Neuronal stem cell (in vitro differentiated cells): Measurements from ENCODE around the gene ZBED5.

ENCODE experiments used
- DNase-seq: peaks from one replicate; pipeline ENCODE4 v3.0.0-alpha.2; 2013; ENCODE audit warnings: low spot score
- H2AFZ ChIP-seq: one replicate; pipeline ENCODE4 v1.6.1; 2013; ENCODE audit warnings: mild to moderate bottlenecking, low read length, inconsistent platforms
- H2AK5ac ChIP-seq: 2 replicates; pipeline ENCODE4 v1.6.1; 2013; ENCODE audit warnings: low read depth, mild to moderate bottlenecking, inconsistent platforms, low read length, moderate library complexity, mixed read lengths
- H2BK120ac ChIP-seq: 2 replicates; pipeline ENCODE4 v1.6.1; 2013; ENCODE audit warnings: low read depth, mild to moderate bottlenecking, inconsistent platforms, low read length, moderate library complexity, mixed read lengths
- H2BK12ac ChIP-seq: one replicate; pipeline ENCODE4 v1.6.1; 2013; ENCODE audit warnings: low read length, inconsistent platforms
- H2BK15ac ChIP-seq: 2 replicates; pipeline ENCODE4 v1.6.1; 2013; ENCODE audit warnings: mild to moderate bottlenecking, low read length, inconsistent platforms, mixed read lengths
- H2BK5ac ChIP-seq: one replicate; pipeline ENCODE4 v1.6.1; 2013; ENCODE audit warnings: inconsistent platforms, mild to moderate bottlenecking, low read length, moderate library complexity
- H3K14ac ChIP-seq: one replicate; pipeline ENCODE4 v1.6.1; 2013; ENCODE audit warnings: low read length, inconsistent platforms
- H3K18ac ChIP-seq: 2 replicates; pipeline ENCODE4 v1.6.1; 2013; ENCODE audit warnings: low read length, inconsistent platforms
- H3K23ac ChIP-seq: 2 replicates; pipeline ENCODE4 v1.6.1; 2013; ENCODE audit warnings: low read depth, mild to moderate bottlenecking, mixed read lengths, low read length, inconsistent platforms; ENCODE audit not compliant: poor library complexity
- H3K27ac ChIP-seq: replicated peaks from 3 replicates; pipeline ENCODE4 v1.5.1; 2013; ENCODE audit warnings: low read length, inconsistent platforms
- H3K27me3 ChIP-seq, 3 experiments: 2 replicates each; pipeline ENCODE4 v1.6.1; 2013; ENCODE audit warnings: low read length in 3 of 3, mild to moderate bottlenecking in 2 of 3, inconsistent platforms in 1 of 3, low read depth in 1 of 3, mixed read lengths in 1 of 3, moderate library complexity in 1 of 3; ENCODE audit not compliant: control insufficient read depth in 3 of 3, insufficient read depth in 3 of 3
- H3K36me3 ChIP-seq, 2 donors: replicated peaks in 1 of 2; 2 replicates each; pipeline ENCODE4 v1.6.1; 2013; ENCODE audit warnings: low read length in 2 of 2; ENCODE audit not compliant: control insufficient read depth in 2 of 2, insufficient read depth in 2 of 2
- H3K4ac ChIP-seq: 2 replicates; pipeline ENCODE4 v1.6.1; 2013; ENCODE audit warnings: inconsistent platforms, mild to moderate bottlenecking, low read length, moderate library complexity
- H3K4me1 ChIP-seq, 2 donors: 1 replicate in 1 of 2; 2 replicates in 1 of 2; pipeline ENCODE4 v1.6.1; 2013; ENCODE audit warnings: low read length in 2 of 2, low read depth in 1 of 2; ENCODE audit not compliant: control insufficient read depth in 2 of 2, insufficient read depth in 1 of 2
- H3K4me2 ChIP-seq: one replicate; pipeline ENCODE4 v1.6.1; 2013; ENCODE audit warnings: mild to moderate bottlenecking, low read length, inconsistent platforms; ENCODE audit not compliant: insufficient read depth, poor library complexity, severe bottlenecking
- H3K4me3 ChIP-seq, 2 donors: 2 replicates each; pipeline ENCODE4 v1.5.1; 2013; ENCODE audit warnings: low read length in 2 of 2, mild to moderate bottlenecking in 2 of 2, inconsistent platforms in 1 of 2, moderate library complexity in 1 of 2
- H3K79me1 ChIP-seq: one replicate; pipeline ENCODE4 v1.6.1; 2013; ENCODE audit warnings: low read depth, mild to moderate bottlenecking, inconsistent platforms, low read length, moderate library complexity
- H3K9ac ChIP-seq: one replicate; pipeline ENCODE4 v1.6.1; 2013; ENCODE audit warnings: mild to moderate bottlenecking, low read depth, low read length, inconsistent platforms; ENCODE audit not compliant: poor library complexity
- H3K9me3 ChIP-seq, 2 donors: replicated peaks in 1 of 2; 2 replicates each; pipeline versions ENCODE3 to v1.6.1; 2013; ENCODE audit warnings: low read length in 2 of 2, mild to moderate bottlenecking in 2 of 2, inconsistent platforms in 1 of 2, low read depth in 1 of 2, mixed read lengths in 1 of 2, moderate library complexity in 1 of 2; ENCODE audit not compliant: control insufficient read depth in 2 of 2, insufficient read depth in 1 of 2
- H4K8ac ChIP-seq: one replicate; pipeline ENCODE4 v1.6.1; 2013; ENCODE audit warnings: low read depth, mild to moderate bottlenecking, inconsistent platforms, low read length, moderate library complexity
- H4K91ac ChIP-seq: one replicate; pipeline ENCODE4 v1.6.1; 2013; ENCODE audit warnings: low read length, low read depth, mild to moderate bottlenecking, inconsistent platforms; ENCODE audit not compliant: poor library complexity
- WGBS, 2 donors: extraction: QIAGEN DNeasy Blood & Tissue Kit; methylation state at CpG; one replicate each; pipeline ENCODE4 v1.1.7; 2013; ENCODE audit warnings: missing lambda C conversion rate in 2 of 2, mixed read lengths in 1 of 2; ENCODE audit not compliant: insufficient read length in 2 of 2, insufficient replicate concordance in 1 of 2; ENCODE audit errors: extremely low coverage in 2 of 2; 5-methylcytosine and 5-hydroxymethylcytosine counted together

Gene ZBED5

DNA sequence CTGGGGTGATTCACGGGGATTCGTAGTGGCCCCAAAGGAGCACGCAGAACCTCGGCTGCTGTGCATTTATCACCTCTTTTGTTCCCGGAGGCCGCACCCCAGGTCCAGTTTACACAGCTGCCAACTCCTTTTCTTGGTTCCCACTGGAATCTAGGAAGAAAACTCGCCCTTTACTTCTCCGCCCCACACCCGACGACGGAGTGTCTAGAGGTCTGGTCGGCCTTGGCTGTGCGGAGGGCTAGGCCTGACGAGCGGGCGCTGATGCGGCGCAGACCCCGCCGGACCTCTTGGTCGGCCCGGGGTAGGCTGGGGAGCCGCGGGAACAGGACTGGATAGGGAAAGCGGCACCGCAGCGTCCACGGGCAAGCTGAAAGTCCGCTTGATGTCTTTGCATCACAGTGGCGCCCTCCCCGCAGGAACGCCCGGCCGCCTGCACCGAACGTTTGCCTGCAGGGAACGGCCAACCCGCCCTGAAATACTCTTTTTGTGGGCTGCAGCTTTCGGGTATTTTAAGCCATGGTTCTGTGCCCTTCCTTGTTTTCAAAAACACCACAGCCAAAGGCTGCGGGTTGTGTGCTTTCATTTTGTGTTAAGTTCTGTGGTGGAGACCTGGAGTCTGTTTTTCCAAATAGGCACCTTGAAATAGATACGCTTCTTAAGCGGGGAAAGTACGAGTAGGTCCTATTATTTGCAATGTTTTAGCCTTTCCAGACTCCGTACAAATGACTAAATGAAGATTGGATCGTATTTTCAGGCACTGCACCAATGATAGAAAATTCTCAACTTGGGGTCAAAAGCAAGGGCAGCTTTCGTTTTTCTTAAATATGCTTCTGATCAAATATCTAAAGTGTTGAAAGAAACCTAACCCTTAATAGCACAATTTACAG lies 829 bp upstream of the ZBED5 start:
- Histone ChIP-seq H3K18ac (peak overlapping the region; percentile 92), H3K4me2 (peak overlapping the region; percentile 81), H3K14ac (peak overlapping the region; percentile 28), H3K36me3 (peaks cover 9 to 30% of the 10 kb centered on the region in 2 donors), H3K9ac (peak overlapping the region; percentile 93), H3K4me3 (peak overlapping the region; percentile 78 to 79), H2AFZ (peak overlapping the region; percentile 90), H3K23ac (peak overlapping the region; percentile 2), H3K27ac (peak overlapping the region; percentile 86), H3K27me3 (no peaks in the 10 kb centered on the region), H2AK5ac (no peak overlapping the region), H2BK12ac (no peak overlapping the region), H4K8ac (no peak overlapping the region), H2BK120ac (no peak overlapping the region), H2BK5ac (peak overlapping the region; percentile 76), H3K9me3 (peaks cover 0 to 8% of the 10 kb centered on the region in 2 donors), H2BK15ac (no peak overlapping the region), H3K79me1 (peaks cover 3% of the 10 kb centered on the region), H3K4me1 (peaks cover 0 to 11% of the 10 kb centered on the region in 2 donors), H3K4ac (no peak overlapping the region), H4K91ac (no peak overlapping the region)
- no peak for DNase-seq
- WGBS, 2 donors: no CpG with 5 or more reads among the region's 46 CpGs

DNA sequence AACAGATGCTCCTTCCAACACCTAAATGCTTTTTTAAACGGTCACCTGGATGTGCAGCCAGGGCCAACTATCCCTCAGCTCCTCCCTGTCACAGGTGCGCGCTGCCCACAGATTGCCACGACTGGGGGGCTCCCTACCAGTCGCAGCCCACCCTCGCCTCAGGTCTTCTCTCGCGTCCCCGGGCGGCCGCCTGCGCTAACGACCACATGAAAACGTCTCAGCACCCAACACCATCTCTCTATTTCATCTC lies 469 bp downstream of the ZBED5 start:
- Histone ChIP-seq H2BK12ac (peak overlapping the region; percentile 25), H3K4me1 (peaks cover 0 to 8% of the 10 kb centered on the region in 2 donors), H3K4ac (peak overlapping the region; percentile 97), H3K23ac (peak overlapping the region; percentile 76), H3K36me3 (peaks cover 12 to 43% of the 10 kb centered on the region in 2 donors), H2AK5ac (peak overlapping the region; percentile 27), H4K91ac (no peak overlapping the region), H3K9me3 (peaks cover 0 to 8% of the 10 kb centered on the region in 2 donors), H3K9ac (peak overlapping the region; percentile 95), H4K8ac (peak overlapping the region; percentile 20), H2BK5ac (peak overlapping the region; percentile 76), H3K18ac (peak overlapping the region; percentile 98), H3K27me3 (no peaks in the 10 kb centered on the region), H3K4me2 (peak overlapping the region; percentile 76), H3K14ac (peak overlapping the region; percentile 60), H3K79me1 (peaks cover 3% of the 10 kb centered on the region), H2AFZ (peak overlapping the region; percentile 86), H3K4me3 (peak overlapping the region; percentile 79 to 94), H2BK120ac (peak overlapping the region; percentile 53), H2BK15ac (peak overlapping the region; percentile 75), H3K27ac (peak overlapping the region; percentile 93)
- no CpG with 5 or more reads among the region's 14 CpGs for WGBS, 2 donors
- no peak for DNase-seq

DNA sequence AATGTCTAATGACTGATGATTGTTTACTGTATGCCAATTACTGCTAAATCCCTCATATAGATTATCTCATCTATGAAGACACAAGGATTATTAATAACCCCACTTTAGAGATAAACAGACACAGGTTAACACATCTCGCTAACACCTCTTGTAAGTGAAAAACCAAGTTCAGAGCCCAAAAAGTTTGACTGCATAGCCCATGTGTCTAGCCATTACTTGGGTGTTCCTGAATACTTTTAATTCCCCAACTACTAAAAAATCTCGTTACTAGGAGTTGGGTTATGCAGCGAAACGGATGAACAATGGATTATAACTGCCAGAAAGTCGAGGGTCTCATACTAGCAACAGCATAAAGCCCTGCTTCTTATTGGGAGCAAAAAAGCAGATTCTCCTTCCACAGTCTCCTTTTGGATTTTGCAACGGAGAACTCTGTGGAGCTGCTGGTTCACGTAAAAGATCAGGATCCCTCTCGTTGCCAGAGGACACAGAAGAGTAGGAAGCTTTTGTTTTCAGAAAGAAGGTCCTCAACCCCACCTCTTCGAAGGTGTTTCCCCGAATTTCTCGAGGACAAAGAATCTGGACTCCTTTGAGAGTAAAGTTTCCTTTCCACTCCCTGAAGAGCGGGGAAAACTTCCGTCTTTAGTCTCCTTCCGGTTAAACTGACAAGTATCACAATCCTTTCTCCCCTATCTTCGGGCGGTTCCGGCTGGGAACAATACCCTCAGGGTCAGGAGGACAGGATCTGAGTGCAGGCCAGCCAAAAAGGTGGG lies 979 bp downstream of the ZBED5 start:
- peak overlapping the region; percentile 76 for H3K23ac ChIP-seq
- peak overlapping the region; percentile 76 for H3K4me2 ChIP-seq

DNA sequence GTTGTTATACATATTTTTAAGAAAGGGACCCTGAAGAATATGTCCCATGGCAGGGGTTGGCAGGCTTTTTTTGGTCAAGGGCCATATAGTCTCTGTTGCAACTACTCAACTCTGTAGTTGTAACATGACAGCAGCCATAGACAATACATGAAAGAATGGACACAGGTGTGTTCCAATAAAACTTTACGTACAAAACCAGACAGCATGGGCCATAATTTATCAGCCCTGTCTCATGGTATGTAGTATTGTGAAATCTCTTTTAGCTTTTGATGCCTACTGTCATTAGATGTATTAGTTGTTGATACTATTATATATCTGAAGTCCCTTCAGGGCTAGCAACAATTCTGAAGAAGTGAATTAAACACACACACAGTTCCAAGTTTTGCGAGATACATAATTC lies 2.6 kb downstream of the ZBED5 start:
- Histone ChIP-seq H3K36me3 (peaks cover 15 to 58% of the 10 kb centered on the region in 2 donors), H2BK12ac (no peak overlapping the region), H3K4me3 (no peak overlapping the region), H3K9ac (no peak overlapping the region), H4K8ac (no peak overlapping the region), H3K18ac (no peak overlapping the region), H3K79me1 (peaks cover 3% of the 10 kb centered on the region), H3K4me2 (no peak overlapping the region), H3K14ac (no peak overlapping the region), H3K4me1 (peaks cover 0 to 7% of the 10 kb centered on the region in 2 donors), H3K4ac (no peak overlapping the region), H3K27me3 (no peaks in the 10 kb centered on the region), H2BK15ac (no peak overlapping the region), H2AFZ (no peak overlapping the region), H3K27ac (no peak overlapping the region), H3K9me3 (peaks cover 0 to 8% of the 10 kb centered on the region in 2 donors), H3K23ac (no peak overlapping the region), H2AK5ac (no peak overlapping the region), H2BK120ac (no peak overlapping the region), H2BK5ac (no peak overlapping the region), H4K91ac (no peak overlapping the region)
- no peak for DNase-seq
- no CpG with 5 or more reads among the region's 2 CpGs for WGBS, 2 donors

More for the DNA sequence above, 979 bp downstream of the ZBED5 start:
- no peak overlapping the region for H2AK5ac ChIP-seq
- H3K27ac ChIP-seq: peak overlapping the region; percentile 93
- H4K91ac ChIP-seq: no peak overlapping the region
- H2BK15ac ChIP-seq: no peak overlapping the region
- peak overlapping the region; percentile 98 for H3K18ac ChIP-seq
- peak; percentile 44 for DNase-seq
- WGBS, 2 donors: no CpG with 5 or more reads among the region's 17 CpGs
- no peaks in the 10 kb centered on the region for H3K27me3 ChIP-seq
- peaks cover 0 to 7% of the 10 kb centered on the region in 2 donors for H3K4me1 ChIP-seq
- peaks cover 15 to 48% of the 10 kb centered on the region in 2 donors for H3K36me3 ChIP-seq
- H3K14ac ChIP-seq: peak overlapping the region; percentile 60
- peak overlapping the region; percentile 79 to 94 for H3K4me3 ChIP-seq
- no peak overlapping the region for H4K8ac ChIP-seq
- H2BK12ac ChIP-seq: no peak overlapping the region
- H2BK5ac ChIP-seq: peak overlapping the region; percentile 76
- H2BK120ac ChIP-seq: peak overlapping the region; percentile 53
- H3K9ac ChIP-seq: peak overlapping the region; percentile 95
- no peak overlapping the region for H3K4ac ChIP-seq
- peaks cover 0 to 8% of the 10 kb centered on the region in 2 donors for H3K9me3 ChIP-seq
- peak overlapping the region; percentile 86 for H2AFZ ChIP-seq
- peaks cover 3% of the 10 kb centered on the region for H3K79me1 ChIP-seq
